Measurements from ENCODE around the gene ASF1B. TPM values are rescaled to one million over a fixed set of nuclear protein-coding genes. Genes with fewer than 3 reads are reported as not detected.
A peak's percentile ranks its signal among the peaks of the same experiment; 100 is the strongest.

Gene ASF1B
- total and polyA plus RNA-seq, 4 donors: 2.4 to 5.9 (median 3.8) TPM

GRCh38 chr19:14168259-14168972 lies 32.0 kb upstream of the ASF1B start:
- Histone ChIP-seq H3K4me1 (ENCODE audit: control insufficient read depth in 5 of 5, insufficient read depth in 5 of 5, low read length in 5 of 5) (peaks cover 0 to 44% (median 7%) of the 10 kb centered on the region in 5 donors), H3K4me3 (no peak overlapping the region), H3K36me3 (ENCODE audit: control insufficient read depth in 4 of 4, insufficient read depth in 4 of 4, low read length in 4 of 4) (peaks cover 0 to 22% (median 14%) of the 10 kb centered on the region in 4 donors), H3K27me3 (ENCODE audit: control insufficient read depth in 3 of 3, insufficient read depth in 3 of 3, low read length in 2 of 3) (no peaks in the 10 kb centered on the region), H3K9ac (ENCODE audit: insufficient read depth in 1 of 2, low read length in 2 of 2) (no peak overlapping the region), H3K27ac (ENCODE audit: low read depth in 1 of 2, low read length in 1 of 2) (peak overlapping the region in 1 of 2 donors; percentile 11), H3K9me3 (ENCODE audit: control insufficient read depth in 4 of 4, insufficient read depth in 3 of 4, low read length in 3 of 4) (no peaks in the 10 kb centered on the region)
- ATAC-seq (ENCODE audit: insufficient read depth, low FRiP score): no peak
- no peak for DNase-seq
- WGBS, 2 donors: 87 to 90% methylated on average over 19 of the region's 19 CpGs
- TF ChIP-seq, protein P1, sequence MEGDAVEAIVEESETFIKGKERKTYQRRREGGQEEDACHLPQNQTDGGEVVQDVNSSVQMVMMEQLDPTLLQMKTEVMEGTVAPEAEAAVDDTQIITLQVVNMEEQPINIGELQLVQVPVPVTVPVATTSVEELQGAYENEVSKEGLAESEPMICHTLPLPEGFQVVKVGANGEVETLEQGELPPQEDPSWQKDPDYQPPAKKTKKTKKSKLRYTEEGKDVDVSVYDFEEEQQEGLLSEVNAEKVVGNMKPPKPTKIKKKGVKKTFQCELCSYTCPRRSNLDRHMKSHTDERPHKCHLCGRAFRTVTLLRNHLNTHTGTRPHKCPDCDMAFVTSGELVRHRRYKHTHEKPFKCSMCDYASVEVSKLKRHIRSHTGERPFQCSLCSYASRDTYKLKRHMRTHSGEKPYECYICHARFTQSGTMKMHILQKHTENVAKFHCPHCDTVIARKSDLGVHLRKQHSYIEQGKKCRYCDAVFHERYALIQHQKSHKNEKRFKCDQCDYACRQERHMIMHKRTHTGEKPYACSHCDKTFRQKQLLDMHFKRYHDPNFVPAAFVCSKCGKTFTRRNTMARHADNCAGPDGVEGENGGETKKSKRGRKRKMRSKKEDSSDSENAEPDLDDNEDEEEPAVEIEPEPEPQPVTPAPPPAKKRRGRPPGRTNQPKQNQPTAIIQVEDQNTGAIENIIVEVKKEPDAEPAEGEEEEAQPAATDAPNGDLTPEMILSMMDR (IDR thresholded peaks at IDR 0.05; ENCODE audit: control extremely low read depth, extremely low read depth): no peak

DNA sequence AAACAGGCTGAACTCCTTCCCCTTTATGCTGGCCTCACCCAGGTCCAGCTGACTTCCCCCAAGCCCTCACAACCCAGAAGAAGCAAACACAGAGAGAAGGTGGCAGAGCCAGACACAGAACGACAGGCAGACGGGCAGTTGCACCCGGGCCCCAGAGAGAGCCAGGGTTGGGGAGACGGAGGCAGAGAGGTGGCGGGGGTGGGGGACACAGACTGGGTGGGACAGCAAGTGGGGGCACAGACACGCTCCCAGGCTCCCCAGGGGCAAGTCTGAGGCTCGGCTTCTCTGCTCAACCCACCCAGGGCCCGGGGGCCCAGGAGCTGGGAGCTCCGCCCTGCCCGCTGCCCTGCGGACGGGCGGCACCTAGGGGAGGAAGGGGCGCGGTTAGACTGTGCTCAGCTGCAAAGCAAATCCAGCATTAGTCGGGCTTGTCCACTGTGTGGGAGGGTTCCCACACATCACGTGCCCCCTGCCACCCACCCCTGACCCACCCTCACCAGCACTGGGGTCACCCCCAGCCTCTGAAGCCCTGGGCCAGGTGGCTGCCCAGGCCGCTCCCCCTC lies 31.3 kb upstream of the ASF1B start:
- Histone ChIP-seq H3K9ac (ENCODE audit: insufficient read depth in 1 of 2, low read length in 2 of 2) (peak overlapping the region in 1 of 2 donors; percentile 11), H3K4me1 (ENCODE audit: control insufficient read depth in 5 of 5, insufficient read depth in 5 of 5, low read length in 5 of 5) (peaks cover 0 to 44% (median 7%) of the 10 kb centered on the region in 5 donors), H3K9me3 (ENCODE audit: control insufficient read depth in 4 of 4, insufficient read depth in 3 of 4, low read length in 3 of 4) (peaks cover 0 to 2% (median 0%) of the 10 kb centered on the region in 4 donors), H3K36me3 (ENCODE audit: control insufficient read depth in 4 of 4, insufficient read depth in 4 of 4, low read length in 4 of 4) (peaks cover 0 to 21% (median 15%) of the 10 kb centered on the region in 4 donors), H3K27ac (ENCODE audit: low read depth in 1 of 2, low read length in 1 of 2) (peak overlapping the region in 1 of 2 donors; percentile 73), H3K4me3 (no peak overlapping the region), H3K27me3 (ENCODE audit: control insufficient read depth in 3 of 3, insufficient read depth in 3 of 3, low read length in 2 of 3) (no peaks in the 10 kb centered on the region)
- DNase-seq (peak; percentile 45 to 51 (median 50)), ATAC-seq (ENCODE audit: insufficient read depth, low FRiP score) (no peak)
- TF ChIP-seq, protein P1 (IDR thresholded peaks at IDR 0.05; ENCODE audit: control extremely low read depth, extremely low read depth): no peak
- WGBS, 2 donors: 23 to 36% methylated on average over 18 of the region's 18 CpGs

GRCh38 chr19:14166999-14167575 lies 30.7 kb upstream of the ASF1B start:
- 21 to 35% methylated on average over 12 of the region's 12 CpGs for WGBS, 2 donors
- DNase-seq: peak in 2 of 3 donors; percentile 61 to 75
- H3K27me3 ChIP-seq (ENCODE audit: control insufficient read depth in 3 of 3, insufficient read depth in 3 of 3, low read length in 2 of 3): no peaks in the 10 kb centered on the region
- peaks cover 0 to 19% (median 16%) of the 10 kb centered on the region in 4 donors for H3K36me3 ChIP-seq (ENCODE audit: control insufficient read depth in 4 of 4, insufficient read depth in 4 of 4, low read length in 4 of 4)
- peak overlapping the region in 1 of 2 donors; percentile 73 for H3K27ac ChIP-seq (ENCODE audit: low read depth in 1 of 2, low read length in 1 of 2)
- H3K9me3 ChIP-seq (ENCODE audit: control insufficient read depth in 4 of 4, insufficient read depth in 3 of 4, low read length in 3 of 4): peaks cover 0 to 3% (median 0%) of the 10 kb centered on the region in 4 donors
- TF ChIP-seq, protein P1 (IDR thresholded peaks at IDR 0.05; ENCODE audit: control extremely low read depth, extremely low read depth): no peak
- peaks cover 0 to 44% (median 7%) of the 10 kb centered on the region in 5 donors for H3K4me1 ChIP-seq (ENCODE audit: control insufficient read depth in 5 of 5, insufficient read depth in 5 of 5, low read length in 5 of 5)
- no peak overlapping the region for H3K4me3 ChIP-seq
- no peak for ATAC-seq (ENCODE audit: insufficient read depth, low FRiP score)
- H3K9ac ChIP-seq (ENCODE audit: insufficient read depth in 1 of 2, low read length in 2 of 2): peak overlapping the region; percentile 1 to 11

Data from lung (tissue), 12 donors.